ENCODE results near the gene PDZD4. TPM values are rescaled to one million over a fixed set of nuclear protein-coding genes. Genes with fewer than 3 reads are reported as not detected.
"Not testable (repeated sequence)": the region's sequence is repeated elsewhere in the genome, so short reads cannot be mapped to it uniquely, and the experiment has no call there.

The PDZD4 gene
- total RNA-seq, 6 experiments from 2014 or later: not detected

DNA sequence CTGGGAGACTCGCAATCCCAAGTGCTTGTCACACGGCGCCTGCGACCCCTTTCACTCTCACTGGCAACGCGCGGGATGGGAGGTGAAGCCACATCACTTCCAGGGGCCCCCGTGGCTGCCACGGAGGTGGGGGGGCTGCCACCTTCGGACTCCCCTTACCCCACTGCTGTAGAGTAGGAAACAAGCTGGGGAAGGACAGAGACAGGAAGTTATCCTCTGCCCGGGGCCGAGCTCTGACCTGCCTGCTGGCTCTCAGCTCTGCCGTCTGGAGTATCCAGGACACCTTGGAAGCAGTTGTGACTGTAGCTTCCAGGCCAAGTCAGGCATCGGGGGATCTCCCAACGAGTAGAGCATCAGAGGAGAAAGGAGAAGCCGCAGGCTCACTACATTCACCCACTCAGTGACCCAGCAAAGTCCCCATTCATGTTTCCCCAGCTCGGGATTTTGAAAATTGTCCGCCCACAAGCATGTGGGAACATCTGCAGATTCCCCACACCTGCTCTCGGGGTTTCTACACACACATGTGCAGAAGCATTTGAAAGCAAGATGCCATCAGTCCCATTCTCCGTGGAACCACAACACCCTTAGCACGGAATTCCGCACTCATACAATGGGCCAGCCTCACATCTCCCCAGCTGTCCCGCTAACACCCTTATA, 10.8 kb downstream of the PDZD4 start:
- Mint-ChIP-seq H3K27ac (no peak overlapping the region), H3K9me3 (no peaks in the 10 kb centered on the region), H3K27me3 (ENCODE audit: insufficient read depth) (peaks cover 15% of the 10 kb centered on the region), H3K4me3 (no peak overlapping the region; the same call in 1 of the 2 replicates), H3K4me1 (ENCODE audit: low read depth) (no peaks in the 10 kb centered on the region), H3K36me3 (ENCODE audit: low read depth) (no peaks in the 10 kb centered on the region)
- DNase-seq: no peak
- TF ChIP-seq, protein P1, sequence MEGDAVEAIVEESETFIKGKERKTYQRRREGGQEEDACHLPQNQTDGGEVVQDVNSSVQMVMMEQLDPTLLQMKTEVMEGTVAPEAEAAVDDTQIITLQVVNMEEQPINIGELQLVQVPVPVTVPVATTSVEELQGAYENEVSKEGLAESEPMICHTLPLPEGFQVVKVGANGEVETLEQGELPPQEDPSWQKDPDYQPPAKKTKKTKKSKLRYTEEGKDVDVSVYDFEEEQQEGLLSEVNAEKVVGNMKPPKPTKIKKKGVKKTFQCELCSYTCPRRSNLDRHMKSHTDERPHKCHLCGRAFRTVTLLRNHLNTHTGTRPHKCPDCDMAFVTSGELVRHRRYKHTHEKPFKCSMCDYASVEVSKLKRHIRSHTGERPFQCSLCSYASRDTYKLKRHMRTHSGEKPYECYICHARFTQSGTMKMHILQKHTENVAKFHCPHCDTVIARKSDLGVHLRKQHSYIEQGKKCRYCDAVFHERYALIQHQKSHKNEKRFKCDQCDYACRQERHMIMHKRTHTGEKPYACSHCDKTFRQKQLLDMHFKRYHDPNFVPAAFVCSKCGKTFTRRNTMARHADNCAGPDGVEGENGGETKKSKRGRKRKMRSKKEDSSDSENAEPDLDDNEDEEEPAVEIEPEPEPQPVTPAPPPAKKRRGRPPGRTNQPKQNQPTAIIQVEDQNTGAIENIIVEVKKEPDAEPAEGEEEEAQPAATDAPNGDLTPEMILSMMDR (IDR thresholded peaks at IDR 0.05): no peak

DNA sequence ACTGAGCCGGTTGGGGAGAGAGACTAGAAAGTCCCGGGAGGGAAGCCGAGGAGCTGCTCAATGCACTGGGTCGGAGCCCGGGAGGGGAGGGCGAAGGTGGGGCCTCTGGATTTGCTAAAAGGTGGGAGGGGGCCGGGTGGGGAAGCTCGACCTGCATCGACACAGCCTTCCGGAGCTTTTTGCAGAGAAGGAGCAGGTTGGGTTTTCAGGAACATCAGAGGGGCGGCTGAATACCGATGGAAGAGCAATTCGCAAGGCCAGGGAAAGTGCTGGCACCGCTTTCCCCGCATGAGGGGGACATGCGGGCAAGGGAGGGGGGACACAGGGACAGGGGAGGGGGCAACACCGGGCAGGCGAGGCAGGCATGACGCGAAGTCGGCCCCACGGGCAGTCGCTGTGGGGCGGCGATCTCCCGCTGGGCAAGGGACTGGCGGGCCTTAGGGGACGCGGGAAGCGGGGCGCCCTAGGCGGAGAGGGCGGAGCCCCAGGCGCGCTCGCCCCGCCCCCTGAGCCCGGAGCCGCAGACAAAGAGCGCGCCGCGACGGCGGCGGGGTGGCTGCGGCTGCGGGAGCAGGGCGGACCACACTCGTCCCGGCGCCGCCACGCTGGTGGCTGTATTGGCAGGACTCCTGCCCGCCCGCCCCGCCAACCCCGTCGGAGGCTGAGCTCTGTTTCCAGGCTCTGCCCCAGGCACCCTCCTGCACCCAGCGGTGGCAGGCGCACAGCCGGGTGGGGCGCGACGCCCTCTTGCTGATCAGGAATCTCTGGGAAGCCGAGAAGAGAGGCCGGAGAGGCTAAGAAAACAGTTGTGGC, 11.6 kb downstream of the PDZD4 start:
- H3K27ac Mint-ChIP-seq: no peak overlapping the region
- H3K4me1 Mint-ChIP-seq (ENCODE audit: low read depth): no peaks in the 10 kb centered on the region
- TF ChIP-seq, protein P1 (IDR thresholded peaks at IDR 0.05): no peak
- no peaks in the 10 kb centered on the region for H3K9me3 Mint-ChIP-seq
- peaks cover 13% of the 10 kb centered on the region for H3K27me3 Mint-ChIP-seq (ENCODE audit: insufficient read depth)
- DNase-seq: no peak
- H3K4me3 Mint-ChIP-seq: no peak overlapping the region; the same call in 1 of the 2 replicates
- H3K36me3 Mint-ChIP-seq (ENCODE audit: low read depth): no peaks in the 10 kb centered on the region

DNA sequence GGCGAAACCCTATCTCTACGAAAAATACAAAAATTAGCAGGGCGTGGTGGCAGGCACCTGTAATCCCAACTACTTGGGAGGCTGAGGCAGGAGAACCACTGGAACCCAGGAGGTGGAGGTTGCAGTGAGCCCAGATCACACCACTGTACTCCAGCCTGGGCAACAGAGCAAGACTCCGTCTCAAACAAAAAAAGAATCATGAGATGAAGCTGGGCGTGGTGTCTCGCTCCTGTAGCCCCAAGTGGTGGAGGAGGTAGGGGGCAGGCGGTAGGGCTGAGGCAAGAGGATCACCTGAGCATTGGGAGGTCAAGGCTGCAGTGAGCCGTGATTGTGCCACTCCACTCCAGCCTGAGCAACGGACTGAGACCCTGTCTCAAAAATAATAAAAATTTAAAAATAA, 12.3 kb downstream of the PDZD4 start:
- H3K36me3 Mint-ChIP-seq (ENCODE audit: low read depth); H3K27ac Mint-ChIP-seq; H3K9me3 Mint-ChIP-seq; DNase-seq; H3K4me1 Mint-ChIP-seq (ENCODE audit: low read depth); H3K4me3 Mint-ChIP-seq: not testable (repeated sequence)
- H3K27me3 Mint-ChIP-seq (ENCODE audit: insufficient read depth): peaks cover 11% of the 10 kb centered on the region

DNA sequence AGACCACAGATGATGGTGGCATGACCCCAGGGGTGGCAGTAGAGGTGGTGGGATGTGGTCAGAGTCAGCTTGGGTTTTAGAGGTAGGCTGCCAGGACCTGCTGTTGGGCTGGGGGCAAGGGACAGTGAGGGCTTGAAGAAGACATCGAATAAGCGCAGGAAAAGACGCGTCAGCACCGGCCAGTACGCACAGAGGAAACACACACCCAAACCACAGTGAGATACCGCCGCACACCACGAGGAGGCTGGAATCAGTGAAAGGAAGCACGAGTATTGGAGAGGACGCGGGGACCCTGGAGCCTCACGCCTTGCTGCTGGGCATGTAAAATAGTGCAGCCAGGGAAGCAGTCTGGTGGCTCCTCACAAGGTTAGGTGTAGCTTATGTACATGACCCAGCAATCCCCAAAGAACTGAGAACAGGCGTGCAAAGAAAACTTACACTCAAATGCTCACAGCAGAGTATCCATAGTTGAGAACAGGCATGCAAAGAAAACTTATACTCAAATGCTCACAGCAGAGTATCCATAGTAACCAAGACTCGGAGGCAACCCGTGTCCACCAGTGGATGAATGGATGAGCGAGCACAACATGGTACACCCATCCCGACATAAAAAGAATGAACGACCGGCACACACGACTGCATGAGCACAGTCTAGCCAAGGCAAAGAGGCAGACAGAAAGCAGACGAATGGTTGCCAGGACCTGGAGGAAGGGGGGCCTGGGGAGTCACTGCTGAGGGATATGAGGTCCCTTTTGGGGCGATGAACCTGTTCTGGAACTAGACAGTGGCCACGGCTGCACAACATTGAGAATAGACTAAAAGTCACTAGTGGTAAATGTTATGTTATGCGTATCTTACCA, 13.3 kb downstream of the PDZD4 start:
- H3K4me1 Mint-ChIP-seq (ENCODE audit: low read depth): no peaks in the 10 kb centered on the region
- TF ChIP-seq, protein P1 (IDR thresholded peaks at IDR 0.05): no peak
- no peak overlapping the region for H3K27ac Mint-ChIP-seq
- H3K27me3 Mint-ChIP-seq (ENCODE audit: insufficient read depth): peaks cover 17% of the 10 kb centered on the region
- H3K9me3 Mint-ChIP-seq: no peaks in the 10 kb centered on the region
- no peak overlapping the region for H3K4me3 Mint-ChIP-seq
- no peaks in the 10 kb centered on the region for H3K36me3 Mint-ChIP-seq (ENCODE audit: low read depth)
- DNase-seq: no peak

DNA sequence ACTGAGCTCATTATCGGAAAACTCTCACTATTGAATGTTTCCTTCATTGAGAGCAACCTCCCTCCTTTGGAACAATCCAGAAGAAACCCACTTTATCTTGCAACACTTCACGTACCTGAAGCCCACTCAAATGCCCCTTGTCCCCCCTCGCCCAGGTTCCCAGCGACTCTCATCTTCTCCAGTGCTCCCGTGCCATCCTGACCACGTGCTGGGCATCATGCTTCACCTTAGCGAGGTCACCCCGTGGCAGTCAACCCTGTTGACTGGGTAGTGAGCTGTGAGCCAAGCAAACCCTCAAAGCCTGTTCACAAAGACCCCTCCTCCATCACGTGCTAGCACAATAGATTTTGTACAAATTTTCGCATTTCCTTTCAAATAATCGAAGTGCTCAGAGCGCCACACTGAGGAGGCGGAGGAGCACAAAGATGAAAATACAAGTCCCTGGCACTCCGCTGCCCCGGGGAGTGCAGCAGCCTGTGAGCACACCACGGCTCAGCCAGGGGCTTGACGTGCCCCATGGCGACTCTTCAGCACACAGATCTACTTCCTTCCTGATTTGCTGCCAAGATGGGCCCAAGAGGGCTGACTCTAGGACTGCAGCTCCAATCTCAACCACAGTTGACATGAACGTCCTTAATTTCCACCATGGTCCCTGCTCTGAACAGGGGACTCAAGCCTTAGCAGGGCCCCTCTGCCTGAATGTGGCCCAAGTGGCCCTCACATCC, 15.6 kb downstream of the PDZD4 start:
- no peak for DNase-seq
- Mint-ChIP-seq H3K4me1 (ENCODE audit: low read depth) (no peaks in the 10 kb centered on the region), H3K4me3 (no peak overlapping the region), H3K27me3 (ENCODE audit: insufficient read depth) (peaks cover 22% of the 10 kb centered on the region), H3K9me3 (no peaks in the 10 kb centered on the region), H3K27ac (no peak overlapping the region), H3K36me3 (ENCODE audit: low read depth) (no peaks in the 10 kb centered on the region)
- TF ChIP-seq, protein P1 (IDR thresholded peaks at IDR 0.05): no peak
